ENCODE results near the gene NUP205. TPM values are rescaled to one million over a fixed set of nuclear protein-coding genes. Genes with fewer than 3 reads are reported as not detected.

Gene NUP205
- total and polyA plus RNA-seq, 2 donors (not counting 1 experiment from before 2014, with no cell fraction given): 31.4 to 70.3 TPM

- H3K27ac ChIP-seq (ENCODE audit: low read length in 2 of 2): no peak overlapping the region
- H3K4me1 Mint-ChIP-seq: no peaks in the 10 kb centered on the region
- no peaks in the 10 kb centered on the region for H3K9me3 Mint-ChIP-seq (ENCODE audit: insufficient read depth)
- CTCF ChIA-PET: no interaction called here
- no peaks in the 10 kb centered on the region for H3K79me2 ChIP-seq (ENCODE audit: control insufficient read depth, insufficient read depth, low read length)
- no peak overlapping the region for H2AFZ ChIP-seq (ENCODE audit: insufficient read depth, low read depth, low read length, poor library complexity, severe bottlenecking)
- no peaks in the 10 kb centered on the region for H3K27me3 ChIP-seq (replicated peaks in 1 of 4; ENCODE audit: control extremely low read depth in 1 of 4, control insufficient read depth in 3 of 4, insufficient read depth in 4 of 4, low read length in 3 of 4)
- H4K20me1 ChIP-seq (ENCODE audit: control insufficient read depth, insufficient read depth, low read length, poor library complexity, severe bottlenecking): no peaks in the 10 kb centered on the region
- no peak overlapping the region for H3K4me3 Mint-ChIP-seq
- H3K27me3 Mint-ChIP-seq: peaks cover 5% of the 10 kb centered on the region
- H3K36me3 ChIP-seq (replicated peaks in 1 of 2; ENCODE audit: control extremely low read depth in 1 of 2, control insufficient read depth in 1 of 2, extremely low read depth in 1 of 2, insufficient read depth in 2 of 2, low read length in 1 of 2): no peaks in the 10 kb centered on the region
- no peak overlapping the region for H3K4me3 ChIP-seq (ENCODE audit: control extremely low read depth in 1 of 5, extremely low read depth in 1 of 5, insufficient read depth in 1 of 5, low read depth in 2 of 5, low read length in 4 of 5)
- POLR2A ChIA-PET: no interaction called here
- ATAC-seq (ENCODE audit: low read depth) (no peak), DNase-seq (no peak)
- no peak overlapping the region for H3K9ac ChIP-seq (ENCODE audit: low read length)
- H3K4me1 ChIP-seq (ENCODE audit: control insufficient read depth in 2 of 2, insufficient read depth in 2 of 2, low read length in 2 of 2): no peaks in the 10 kb centered on the region
- TF ChIP-seq CTCF (IDR thresholded peaks at IDR 0.05): no peak
- TF ChIP-seq EZH2 (IDR thresholded peaks at IDR 0.05; ENCODE audit: borderline replicate concordance, insufficient read depth, low read depth, low read length, poor library complexity, severe bottlenecking): no peak
- no peak overlapping the region for H3K4me2 ChIP-seq (replicated peaks; ENCODE audit: low read depth, low read length, poor library complexity, severe bottlenecking)
- H3K9me3 ChIP-seq (ENCODE audit: control extremely low read depth in 1 of 3, control insufficient read depth in 2 of 3, insufficient read depth in 1 of 3, low read length in 2 of 3): no peaks in the 10 kb centered on the region
- no CpG with 5 or more reads among the region's 1 CpG for WGBS (ENCODE audit: insufficient coverage)
- H3K27ac Mint-ChIP-seq: no peak overlapping the region
- intact Hi-C loops (cut with micrococcal nuclease): no loop called here
Measured at GRCh38 chr7:135537453-135537852, 20.3 kb upstream of the NUP205 start.

- Mint-ChIP-seq H3K27ac (no peak overlapping the region), H3K4me1 (no peaks in the 10 kb centered on the region), H3K9me3 (ENCODE audit: insufficient read depth) (no peaks in the 10 kb centered on the region), H3K4me3 (no peak overlapping the region), H3K27me3 (peaks cover 5% of the 10 kb centered on the region)
- DNase-seq (no peak), ATAC-seq (ENCODE audit: low read depth) (no peak)
- H2AFZ ChIP-seq (ENCODE audit: insufficient read depth, low read depth, low read length, poor library complexity, severe bottlenecking): no peak overlapping the region
- no peak overlapping the region for H3K9ac ChIP-seq (ENCODE audit: low read length)
- no peaks in the 10 kb centered on the region for H3K4me1 ChIP-seq (ENCODE audit: control insufficient read depth in 2 of 2, insufficient read depth in 2 of 2, low read length in 2 of 2)
- ChIA-PET POLR2A (no interaction called here), CTCF (no interaction called here)
- TF ChIP-seq CTCF (IDR thresholded peaks at IDR 0.05) (no peak), EZH2 (IDR thresholded peaks at IDR 0.05; ENCODE audit: borderline replicate concordance, insufficient read depth, low read depth, low read length, poor library complexity, severe bottlenecking) (no peak)
- H3K4me3 ChIP-seq (ENCODE audit: control extremely low read depth in 1 of 5, extremely low read depth in 1 of 5, insufficient read depth in 1 of 5, low read depth in 2 of 5, low read length in 4 of 5): no peak overlapping the region
- intact Hi-C loops (cut with micrococcal nuclease): no loop called here
- H3K9me3 ChIP-seq (ENCODE audit: control extremely low read depth in 1 of 3, control insufficient read depth in 2 of 3, insufficient read depth in 1 of 3, low read length in 2 of 3): no peaks in the 10 kb centered on the region
- H3K36me3 ChIP-seq (replicated peaks in 1 of 2; ENCODE audit: control extremely low read depth in 1 of 2, control insufficient read depth in 1 of 2, extremely low read depth in 1 of 2, insufficient read depth in 2 of 2, low read length in 1 of 2): no peaks in the 10 kb centered on the region
- H4K20me1 ChIP-seq (ENCODE audit: control insufficient read depth, insufficient read depth, low read length, poor library complexity, severe bottlenecking): no peaks in the 10 kb centered on the region
- H3K27ac ChIP-seq (ENCODE audit: low read length in 2 of 2): no peak overlapping the region
- no peak overlapping the region for H3K4me2 ChIP-seq (replicated peaks; ENCODE audit: low read depth, low read length, poor library complexity, severe bottlenecking)
- no peaks in the 10 kb centered on the region for H3K79me2 ChIP-seq (ENCODE audit: control insufficient read depth, insufficient read depth, low read length)
- no peaks in the 10 kb centered on the region for H3K27me3 ChIP-seq (replicated peaks in 1 of 4; ENCODE audit: control extremely low read depth in 1 of 4, control insufficient read depth in 3 of 4, insufficient read depth in 4 of 4, low read length in 3 of 4)
Measured at GRCh38 chr7:135537905-135538304, 19.8 kb upstream of the NUP205 start.
